PFSK-1 (cell line): ENCODE measurements around the gene PROK1.

Experiments used
- FOXP2 ChIP-seq: optimal IDR thresholded peaks from 2 replicates; pipeline ENCODE3; 2011; ENCODE audit warnings: borderline replicate concordance, control low read depth, inconsistent platforms; ENCODE audit not compliant: insufficient read depth; ENCODE audit errors: extremely low read length, extremely low read depth
- POLR2AphosphoS5 ChIP-seq: IDR thresholded peaks from 2 replicates; pipeline ENCODE4 v1.6.1; 2012; ENCODE audit warnings: low read depth, mild to moderate bottlenecking, control low read depth, low read length, moderate library complexity
- REST ChIP-seq, 2 experiments: IDR thresholded peaks; 2 replicates each; pipeline versions ENCODE4 v1.6.1 to v1.8.0; 2011 to 2012; ENCODE audit warnings: low read depth in 2 of 2, low read length in 2 of 2, control low read depth in 1 of 2, inconsistent platforms in 1 of 2, mild to moderate bottlenecking in 1 of 2, moderate library complexity in 1 of 2; ENCODE audit not compliant: insufficient read depth in 1 of 2
- SIN3A ChIP-seq: IDR thresholded peaks from 2 replicates; pipeline ENCODE4 v1.6.1; 2012; ENCODE audit warnings: mild to moderate bottlenecking, low read length, moderate library complexity, borderline replicate concordance; ENCODE audit not compliant: insufficient read depth
- TAF1 ChIP-seq: IDR thresholded peaks from 2 replicates; pipeline ENCODE4 v1.6.1; 2012; ENCODE audit warnings: low read length, control low read depth, borderline replicate concordance; ENCODE audit not compliant: insufficient read depth

PROK1 gene

DNA sequence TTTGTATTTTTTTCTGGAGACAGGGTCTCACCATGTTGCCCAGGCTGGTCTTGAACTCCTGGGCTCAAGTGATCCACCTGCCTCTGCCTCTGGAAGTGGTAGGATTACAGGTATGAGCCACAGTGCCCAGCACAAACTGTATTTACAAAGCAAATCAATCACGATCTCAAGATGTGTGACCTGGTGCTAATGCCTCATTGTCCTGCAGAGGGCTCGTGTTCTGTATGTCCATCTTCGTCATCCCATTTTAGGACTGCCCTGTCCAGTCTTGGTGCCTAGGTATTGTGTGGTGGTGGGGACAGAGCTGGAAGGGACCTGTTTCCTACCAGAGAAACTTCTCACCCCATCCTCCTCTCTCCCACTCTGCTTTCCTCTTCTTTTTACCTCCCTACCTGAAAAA lies 20.2 kb downstream of the PROK1 start:
- TF ChIP-seq TAF1 = no peak
- TF ChIP-seq REST (IDR thresholded peaks at IDR 0.05; ENCODE audit: insufficient read depth in 1 of 2, low read depth in 2 of 2, low read length in 2 of 2) = no peak
- TF ChIP-seq SIN3A = no peak
- no peak for TF ChIP-seq POLR2AphosphoS5
- no peak for TF ChIP-seq FOXP2

DNA sequence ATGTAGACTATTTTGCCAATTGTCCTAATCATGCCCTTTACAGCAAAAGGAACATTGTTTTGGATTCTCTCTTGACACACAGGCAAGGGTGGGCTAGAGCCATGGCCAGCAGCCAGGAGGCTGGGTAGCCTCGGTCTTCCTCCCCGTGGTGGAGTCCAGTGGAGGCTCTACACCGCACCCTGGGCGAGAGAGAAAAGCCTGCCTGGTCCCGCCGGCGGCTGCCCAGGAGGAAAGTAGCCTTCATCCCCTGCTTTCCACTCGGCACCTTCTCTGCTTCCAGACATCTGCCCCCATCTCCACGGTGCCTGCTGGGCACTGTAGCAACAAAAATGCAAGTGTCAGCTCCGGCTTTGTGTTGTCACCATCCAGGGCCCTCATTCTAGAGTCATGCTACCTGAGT lies 21.6 kb downstream of the PROK1 start:
- no peak for TF ChIP-seq SIN3A
- no peak for TF ChIP-seq POLR2AphosphoS5
- TF ChIP-seq TAF1 = no peak
- no peak for TF ChIP-seq FOXP2
- no peak for TF ChIP-seq REST (IDR thresholded peaks at IDR 0.05; ENCODE audit: insufficient read depth in 1 of 2, low read depth in 2 of 2, low read length in 2 of 2)

GRCh38 chr1:110474444-110474843 lies 23.5 kb downstream of the PROK1 start:
- no peak for TF ChIP-seq POLR2AphosphoS5
- no peak for TF ChIP-seq FOXP2
- no peak for TF ChIP-seq TAF1
- TF ChIP-seq SIN3A = no peak
- TF ChIP-seq REST (IDR thresholded peaks at IDR 0.05; ENCODE audit: insufficient read depth in 1 of 2, low read depth in 2 of 2, low read length in 2 of 2) = no peak

- no peak for TF ChIP-seq SIN3A
- TF ChIP-seq REST (IDR thresholded peaks at IDR 0.05; ENCODE audit: insufficient read depth in 1 of 2, low read depth in 2 of 2, low read length in 2 of 2) = no peak
- TF ChIP-seq POLR2AphosphoS5 = no peak
- TF ChIP-seq FOXP2 = no peak
- no peak for TF ChIP-seq TAF1
Measured at GRCh38 chr1:110475362-110476027, 24.5 kb downstream of the PROK1 start.
